Nephron progenitor cell (in vitro differentiated cells): ENCODE results near the gene POLL.
A peak's percentile ranks its signal among the peaks of the same experiment; 100 is the strongest.

Experiments
- DNase-seq: peaks from one replicate; pipeline ENCODE4 v3.0.0; 2021
- H3K27ac Mint-ChIP-seq: 2 replicates; pipeline ENCODE4 v1.8.0; 2021; ENCODE audit warnings: mild to moderate bottlenecking, moderate library complexity, mixed read lengths
- H3K27me3 Mint-ChIP-seq: 2 replicates; pipeline ENCODE4 v1.8.0; 2021; ENCODE audit warnings: mild to moderate bottlenecking, low read depth, mixed read lengths; ENCODE audit not compliant: poor library complexity
- H3K36me3 Mint-ChIP-seq: 2 replicates; pipeline ENCODE4 v1.8.0; 2021; ENCODE audit warnings: low read depth, mixed read lengths
- H3K4me1 Mint-ChIP-seq: 2 replicates; pipeline ENCODE4 v1.8.0; 2021; ENCODE audit warnings: mixed read lengths
- H3K4me3 Mint-ChIP-seq: 2 replicates; pipeline ENCODE4 v1.8.0; 2021; ENCODE audit warnings: mild to moderate bottlenecking, moderate library complexity, mixed read lengths
- H3K9me3 Mint-ChIP-seq: 2 replicates; pipeline ENCODE4 v1.8.0; 2021; ENCODE audit warnings: mild to moderate bottlenecking, moderate library complexity, mixed read lengths
- TF ChIP-seq, protein P1 (sequence below): fragments of 200-600 bp; sonication (generic); IDR thresholded peaks from 2 replicates; pipeline ENCODE4 v1.5.0; 2021; ENCODE audit warnings: antibody characterized with exemption

POLL gene

DNA sequence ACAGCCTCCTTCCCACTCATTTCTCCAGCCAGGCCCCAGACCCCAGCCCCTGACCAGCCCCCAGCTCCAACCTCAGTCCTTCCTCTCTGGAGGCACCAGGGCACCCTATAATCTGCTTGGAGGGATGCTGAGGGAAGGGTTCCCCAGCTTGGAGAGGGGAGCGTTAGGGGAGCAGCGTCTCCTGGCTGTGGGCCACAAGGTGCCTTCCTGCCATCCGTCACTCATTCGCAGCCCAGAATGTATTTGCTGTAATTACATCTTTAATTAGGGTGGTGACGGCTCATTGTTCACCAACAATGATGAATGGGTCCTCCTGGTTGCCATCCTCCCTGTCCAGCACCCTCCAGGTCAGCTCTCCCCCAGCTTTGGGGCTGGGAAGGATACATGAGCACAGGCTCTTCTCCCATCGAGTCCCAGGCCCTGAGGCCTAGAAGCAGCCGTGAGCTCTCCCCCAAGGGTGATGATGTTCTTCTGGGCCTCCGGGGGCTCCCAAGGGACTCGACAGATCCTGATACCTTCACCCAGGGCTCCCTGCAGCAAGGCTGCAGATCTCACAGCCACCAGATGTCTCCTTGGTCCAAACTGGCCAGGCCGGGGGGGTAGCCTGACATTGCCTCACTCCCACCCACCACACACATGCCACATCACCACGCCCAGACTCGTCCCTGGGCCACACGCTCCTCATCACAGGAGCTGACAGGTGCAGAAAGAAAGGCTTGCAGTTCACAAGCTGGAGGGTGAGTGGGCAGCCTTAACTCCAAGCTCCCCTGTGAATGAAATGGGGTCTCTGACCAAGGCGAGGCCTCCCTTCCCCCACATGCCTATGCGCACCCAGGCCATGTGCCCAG lies 26.8 kb downstream of the POLL start:
- Mint-ChIP-seq H3K4me3 (no peak overlapping the region), H3K27ac (peak overlapping the region; percentile 64), H3K9me3 (no peaks in the 10 kb centered on the region), H3K36me3 (no peaks in the 10 kb centered on the region), H3K27me3 (peaks cover 22% of the 10 kb centered on the region), H3K4me1 (peaks cover 61% of the 10 kb centered on the region)
- TF ChIP-seq, protein P1, sequence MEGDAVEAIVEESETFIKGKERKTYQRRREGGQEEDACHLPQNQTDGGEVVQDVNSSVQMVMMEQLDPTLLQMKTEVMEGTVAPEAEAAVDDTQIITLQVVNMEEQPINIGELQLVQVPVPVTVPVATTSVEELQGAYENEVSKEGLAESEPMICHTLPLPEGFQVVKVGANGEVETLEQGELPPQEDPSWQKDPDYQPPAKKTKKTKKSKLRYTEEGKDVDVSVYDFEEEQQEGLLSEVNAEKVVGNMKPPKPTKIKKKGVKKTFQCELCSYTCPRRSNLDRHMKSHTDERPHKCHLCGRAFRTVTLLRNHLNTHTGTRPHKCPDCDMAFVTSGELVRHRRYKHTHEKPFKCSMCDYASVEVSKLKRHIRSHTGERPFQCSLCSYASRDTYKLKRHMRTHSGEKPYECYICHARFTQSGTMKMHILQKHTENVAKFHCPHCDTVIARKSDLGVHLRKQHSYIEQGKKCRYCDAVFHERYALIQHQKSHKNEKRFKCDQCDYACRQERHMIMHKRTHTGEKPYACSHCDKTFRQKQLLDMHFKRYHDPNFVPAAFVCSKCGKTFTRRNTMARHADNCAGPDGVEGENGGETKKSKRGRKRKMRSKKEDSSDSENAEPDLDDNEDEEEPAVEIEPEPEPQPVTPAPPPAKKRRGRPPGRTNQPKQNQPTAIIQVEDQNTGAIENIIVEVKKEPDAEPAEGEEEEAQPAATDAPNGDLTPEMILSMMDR, result no peak
- DNase-seq, result no peak

DNA sequence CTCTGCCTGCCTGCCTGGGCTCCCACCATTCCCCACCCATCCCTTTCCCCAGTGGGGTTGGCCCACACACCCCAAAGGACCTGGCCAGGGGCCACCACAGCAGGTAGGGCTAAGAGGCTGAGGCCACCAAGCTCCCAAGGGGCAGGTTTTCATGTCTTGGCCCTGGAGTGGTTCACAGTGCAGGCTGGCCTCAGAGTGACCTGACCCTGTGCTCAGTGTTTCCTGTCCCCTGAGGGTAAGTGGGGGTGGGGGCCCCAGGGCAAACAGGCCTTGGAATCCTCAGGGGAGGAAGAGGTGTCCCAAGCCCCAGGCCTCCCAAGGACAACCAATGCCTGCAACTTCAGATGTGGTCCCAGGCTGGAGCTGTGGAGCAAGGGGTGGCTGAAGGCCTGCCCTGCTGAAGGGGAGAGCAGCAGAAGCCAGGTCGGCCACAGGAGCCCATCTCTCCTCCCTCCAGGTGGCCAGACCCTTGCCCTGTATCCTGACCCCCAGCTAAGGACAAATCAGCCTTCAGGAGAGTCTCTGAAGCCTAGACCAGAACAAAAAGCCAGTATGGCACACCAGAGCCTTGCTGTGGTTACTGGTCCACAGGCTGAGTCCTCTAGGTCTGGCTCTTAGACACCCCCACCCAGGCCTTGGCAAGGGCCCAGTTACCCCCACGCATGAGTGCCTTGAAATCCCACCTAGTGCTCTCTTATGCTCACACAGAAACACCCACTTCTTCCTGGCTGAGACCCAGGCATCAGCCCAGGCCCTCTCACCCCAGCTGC lies 27.6 kb downstream of the POLL start:
- Mint-ChIP-seq H3K9me3 (no peaks in the 10 kb centered on the region), H3K27ac (peak overlapping the region; percentile 64), H3K4me3 (peak overlapping the region; percentile 30), H3K27me3 (peaks cover 16% of the 10 kb centered on the region), H3K36me3 (peaks cover 2% of the 10 kb centered on the region), H3K4me1 (peaks cover 61% of the 10 kb centered on the region)
- no peak for DNase-seq
- TF ChIP-seq, protein P1, result no peak

DNA sequence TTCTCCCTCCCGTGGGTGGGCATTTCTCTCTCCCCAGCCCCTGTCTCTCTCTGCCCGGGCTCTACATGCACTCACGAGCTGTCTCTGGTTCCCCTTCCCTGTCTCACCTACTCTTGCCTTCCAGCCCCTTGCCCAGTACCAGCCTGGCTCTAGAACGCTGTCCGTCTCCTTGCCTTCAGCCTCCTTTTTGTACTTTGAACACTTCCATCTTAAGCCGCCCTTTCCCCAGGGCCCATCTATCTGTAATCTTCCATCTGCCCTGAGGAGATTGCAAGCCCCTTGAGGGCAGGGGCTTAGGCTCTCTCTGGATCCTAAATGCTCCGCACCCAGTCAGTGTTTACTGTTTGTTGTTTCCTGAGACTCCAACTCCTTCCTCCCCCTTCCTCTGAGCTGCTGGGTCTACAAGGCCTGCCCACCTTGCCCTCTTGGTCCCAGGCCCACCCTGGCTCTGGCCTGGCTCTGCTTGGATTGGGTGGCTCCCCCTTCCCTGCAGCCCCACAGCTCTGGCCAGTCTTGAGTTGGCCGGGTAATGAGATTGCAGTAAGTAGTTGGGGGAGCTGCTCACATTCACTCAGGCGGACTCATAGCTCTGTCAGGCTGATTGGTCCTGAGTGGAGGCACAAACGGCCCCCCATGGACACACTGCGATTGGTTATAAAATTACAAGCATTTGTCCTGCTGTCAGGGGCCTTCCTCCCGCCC lies 28.3 kb downstream of the POLL start:
- peaks cover 61% of the 10 kb centered on the region for H3K4me1 Mint-ChIP-seq

DNA sequence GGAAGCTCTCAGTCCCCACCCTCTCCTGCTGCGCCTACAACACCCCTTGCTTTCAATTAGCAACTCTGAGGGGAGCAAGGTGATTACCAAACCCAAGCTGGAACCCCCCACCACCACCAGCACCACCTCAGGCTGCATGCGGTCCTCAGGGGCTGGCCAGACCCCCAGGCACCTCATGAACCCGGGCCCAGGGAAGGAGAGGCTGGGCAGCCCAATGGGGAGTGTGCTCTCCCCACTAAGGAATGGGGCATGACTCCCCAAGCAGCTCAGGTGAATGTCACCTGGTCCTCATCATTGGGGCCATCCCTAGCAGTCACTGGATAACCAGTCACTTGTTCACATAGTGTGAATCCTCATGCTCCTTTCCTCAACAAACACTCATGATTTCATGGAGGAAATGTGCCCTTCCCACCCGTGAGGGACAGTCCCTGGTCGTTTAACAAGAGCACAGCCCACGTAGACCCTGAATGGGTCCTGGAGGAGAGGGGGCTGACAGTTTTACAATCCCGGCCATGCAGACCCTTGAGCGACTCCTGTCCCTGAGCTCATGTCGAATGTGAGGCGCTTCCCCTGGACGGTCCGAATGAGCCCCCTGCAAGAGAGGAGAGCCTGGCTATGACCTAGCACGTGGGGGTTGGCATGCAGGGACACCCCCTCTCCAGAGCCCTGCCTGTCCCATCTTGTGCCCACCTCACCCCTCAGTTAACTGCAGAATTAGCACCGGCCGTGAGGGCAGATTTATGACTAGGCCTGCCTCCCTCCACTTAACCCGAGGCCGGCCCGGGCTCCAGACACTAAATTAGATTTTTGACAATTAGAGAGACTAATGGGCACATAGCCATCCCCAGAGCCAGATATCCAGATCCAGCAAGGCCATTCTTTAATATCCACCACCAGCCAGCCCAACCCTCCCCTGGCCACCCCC lies 29.1 kb downstream of the POLL start:
- TF ChIP-seq, protein P1, result no peak
- H3K4me1 Mint-ChIP-seq, result peaks cover 59% of the 10 kb centered on the region
- H3K36me3 Mint-ChIP-seq, result peaks cover 18% of the 10 kb centered on the region
- peak; percentile 31 for DNase-seq
- H3K27me3 Mint-ChIP-seq, result peaks cover 6% of the 10 kb centered on the region
- peak overlapping the region; percentile 38 for H3K4me3 Mint-ChIP-seq
- no peaks in the 10 kb centered on the region for H3K9me3 Mint-ChIP-seq
- H3K27ac Mint-ChIP-seq, result no peak overlapping the region

More for the DNA sequence above, 28.3 kb downstream of the POLL start:
- Mint-ChIP-seq H3K27me3 (peaks cover 10% of the 10 kb centered on the region), H3K4me3 (no peak overlapping the region), H3K36me3 (peaks cover 10% of the 10 kb centered on the region), H3K9me3 (no peaks in the 10 kb centered on the region), H3K27ac (no peak overlapping the region)
- TF ChIP-seq, protein P1, result no peak
- DNase-seq, result no peak

DNA sequence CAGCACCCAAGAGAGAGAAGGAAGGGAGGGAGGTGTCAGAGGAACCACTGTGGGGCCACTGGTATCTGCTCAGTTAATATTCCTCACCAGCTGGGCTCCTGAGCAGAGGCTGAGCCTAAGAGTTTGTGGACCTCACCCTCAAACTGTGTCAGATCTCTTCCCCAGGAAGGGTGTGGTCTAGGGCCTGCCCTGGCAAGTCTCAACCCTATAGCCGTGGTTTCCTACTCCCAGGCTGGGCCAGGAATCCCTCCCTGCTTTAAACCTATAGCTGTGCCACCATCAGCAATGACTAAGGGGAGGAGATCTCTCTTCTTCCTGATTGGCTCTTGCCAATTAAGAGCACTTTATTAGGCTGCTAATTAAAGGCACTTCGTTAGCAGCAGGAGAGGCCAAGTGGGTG lies 29.9 kb downstream of the POLL start:
- Mint-ChIP-seq H3K36me3 (peaks cover 25% of the 10 kb centered on the region), H3K27ac (no peak overlapping the region), H3K4me1 (peaks cover 53% of the 10 kb centered on the region), H3K9me3 (no peaks in the 10 kb centered on the region), H3K27me3 (no peaks in the 10 kb centered on the region), H3K4me3 (no peak overlapping the region)
- TF ChIP-seq, protein P1, result no peak
- DNase-seq, result no peak
